Measurements from ENCODE around the gene RBCK1. TPM values are rescaled to one million over a fixed set of nuclear protein-coding genes. Genes with fewer than 3 reads are reported as not detected.
"Not testable (repeated sequence)": the region's sequence is repeated elsewhere in the genome, so short reads cannot be mapped to it uniquely, and the experiment has no call there.

RBCK1 gene
- polyA plus RNA-seq, 3 donors from 2014 or later, result 110 to 131 (median 126) TPM

DNA sequence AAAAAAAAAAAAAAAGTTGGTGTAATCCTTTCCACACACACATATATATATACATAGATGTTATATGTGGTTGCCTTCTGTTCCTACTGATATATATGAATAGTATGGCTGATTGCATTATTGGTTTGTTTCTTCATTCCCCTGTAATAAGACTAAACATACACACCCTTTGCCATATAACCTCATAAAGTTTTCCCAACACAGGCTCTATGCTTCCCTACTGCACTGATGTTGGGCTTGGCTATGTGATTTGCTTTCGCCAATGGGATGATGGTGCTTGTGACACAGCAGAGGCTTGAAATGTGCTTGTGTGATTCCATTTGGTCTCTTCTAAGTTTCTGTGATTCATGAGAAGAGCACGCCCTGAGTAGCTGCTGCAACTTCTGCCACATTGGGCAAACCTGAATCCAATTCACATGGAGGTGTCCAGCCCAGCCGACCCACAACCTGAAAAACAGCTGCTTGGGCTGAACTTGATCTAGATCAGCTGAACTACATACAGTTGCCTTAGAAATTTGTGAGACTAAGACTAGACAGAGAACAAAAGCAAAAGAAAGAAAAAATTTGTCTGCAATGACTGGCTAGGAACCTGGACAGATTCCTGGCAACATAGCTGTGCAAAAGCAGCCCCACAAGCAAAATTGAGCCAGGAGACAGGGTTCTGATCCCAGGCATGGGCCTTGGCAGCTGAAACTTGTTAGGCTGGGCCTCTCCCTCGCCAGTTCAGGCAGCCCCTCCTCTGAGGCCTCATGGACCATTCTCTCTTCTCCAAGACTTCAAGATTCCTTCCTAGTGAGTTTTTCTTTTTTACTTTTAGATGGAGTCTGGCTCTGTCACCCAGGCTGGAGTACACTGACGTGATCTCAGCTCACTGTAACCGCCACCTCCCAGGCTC lies 67.6 kb downstream of the RBCK1 start:
- peaks cover 0 to 2% (median 0%) of the 10 kb centered on the region in 6 donors for H3K9me3 Mint-ChIP-seq
- peaks cover 4 to 6% of the 10 kb centered on the region in 2 donors for H3K4me1 Mint-ChIP-seq
- no peak overlapping the region for H3K4me3 Mint-ChIP-seq
- peaks cover 0 to 2% (median 1%) of the 10 kb centered on the region in 3 donors for H3K27me3 Mint-ChIP-seq (ENCODE audit: low read depth in 3 of 3)
- no peak for DNase-seq
- H3K27ac Mint-ChIP-seq, result no peak overlapping the region
- H3K36me3 Mint-ChIP-seq, result peaks cover 0 to 11% (median 10%) of the 10 kb centered on the region in 3 donors

DNA sequence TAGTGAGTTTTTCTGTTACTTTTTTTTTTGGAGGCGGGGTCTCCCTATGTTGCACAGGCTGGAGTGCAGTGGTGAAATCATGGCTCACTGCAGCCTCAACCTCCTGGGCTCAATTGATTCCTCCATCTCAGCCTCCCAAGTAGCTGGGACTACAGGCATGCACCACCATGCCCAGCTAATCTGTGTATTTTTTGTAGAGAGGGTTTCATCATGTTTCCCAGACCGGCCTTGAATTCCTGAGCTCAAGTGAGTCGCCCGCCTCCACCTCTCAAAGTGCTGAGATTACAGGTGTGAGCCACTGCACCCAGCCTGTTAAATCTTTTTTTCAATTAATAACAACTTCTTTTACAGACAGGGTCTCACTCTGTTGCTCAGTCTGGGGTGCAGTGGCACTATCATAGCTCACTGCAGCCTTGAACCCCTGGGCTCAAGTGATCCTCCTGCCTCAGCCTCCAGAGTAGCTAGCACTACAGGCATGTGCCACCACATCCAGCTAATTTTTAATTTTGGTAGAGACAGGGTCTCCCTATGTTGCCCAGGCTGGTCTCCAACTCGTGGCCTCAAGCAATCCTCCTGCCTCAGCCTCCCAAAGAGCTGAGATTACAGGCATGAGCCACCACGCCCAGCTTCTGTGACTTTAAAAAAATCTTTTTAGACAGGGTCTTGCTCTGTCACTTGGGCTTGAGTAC lies 68.6 kb downstream of the RBCK1 start:
- H3K36me3 Mint-ChIP-seq, result peaks cover 0 to 13% (median 10%) of the 10 kb centered on the region in 3 donors
- H3K4me1 Mint-ChIP-seq; H3K9me3 Mint-ChIP-seq; H3K27ac Mint-ChIP-seq; DNase-seq; H3K27me3 Mint-ChIP-seq (ENCODE audit: low read depth in 3 of 3); H3K4me3 Mint-ChIP-seq: not testable (repeated sequence)

DNA sequence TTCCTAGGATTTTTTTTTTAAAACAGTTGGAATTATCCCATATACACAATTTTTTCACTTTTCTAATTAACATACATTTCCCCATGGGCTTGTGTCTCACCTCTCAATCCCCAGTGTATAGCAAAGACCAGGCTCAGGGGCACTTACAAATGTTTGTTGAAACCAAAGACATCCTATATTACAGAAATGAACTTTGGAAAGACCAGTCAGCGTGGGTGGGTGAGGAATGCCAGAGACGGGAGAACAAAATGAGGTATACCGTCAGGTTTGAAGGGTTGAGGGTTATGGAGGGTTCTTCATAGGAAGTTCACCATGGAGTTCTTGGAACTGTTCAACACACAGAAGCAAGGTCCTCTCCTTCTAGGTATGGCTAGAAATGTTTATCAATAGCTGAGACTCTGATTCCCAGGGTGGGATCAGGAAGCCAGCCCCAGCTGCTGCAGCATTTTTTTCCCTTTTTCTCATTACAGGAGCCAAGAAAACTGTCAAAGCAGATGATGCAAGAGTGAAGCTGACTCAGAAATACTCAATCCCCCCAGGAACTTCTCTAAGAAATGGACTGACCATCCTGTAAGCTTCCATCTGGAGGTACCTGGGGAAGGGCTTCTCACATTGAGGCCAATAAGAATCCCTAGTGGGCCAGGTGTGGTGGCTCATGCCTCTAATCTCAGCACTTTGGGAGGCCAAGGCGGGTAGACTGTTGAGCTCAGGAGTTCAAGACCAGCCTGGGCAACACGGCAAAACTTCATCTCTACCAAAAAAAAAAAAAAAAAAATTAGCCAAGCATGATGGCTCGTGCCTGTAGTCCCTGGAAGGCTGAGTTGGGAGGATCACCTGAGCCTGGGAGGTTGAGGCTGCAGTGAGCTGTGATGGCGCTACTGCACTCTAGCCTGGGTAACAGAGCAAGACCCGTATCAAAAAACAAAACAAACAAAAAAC lies 70.2 kb downstream of the RBCK1 start:
- H3K27me3 Mint-ChIP-seq (ENCODE audit: low read depth in 3 of 3), result peaks cover 0 to 4% (median 1%) of the 10 kb centered on the region in 3 donors
- H3K27ac Mint-ChIP-seq, result no peak overlapping the region
- H3K4me3 Mint-ChIP-seq, result no peak overlapping the region
- peaks cover 4 to 6% of the 10 kb centered on the region in 2 donors for H3K4me1 Mint-ChIP-seq
- DNase-seq, result no peak
- peaks cover 9 to 26% (median 19%) of the 10 kb centered on the region in 3 donors for H3K36me3 Mint-ChIP-seq
- H3K9me3 Mint-ChIP-seq, result no peaks in the 10 kb centered on the region

DNA sequence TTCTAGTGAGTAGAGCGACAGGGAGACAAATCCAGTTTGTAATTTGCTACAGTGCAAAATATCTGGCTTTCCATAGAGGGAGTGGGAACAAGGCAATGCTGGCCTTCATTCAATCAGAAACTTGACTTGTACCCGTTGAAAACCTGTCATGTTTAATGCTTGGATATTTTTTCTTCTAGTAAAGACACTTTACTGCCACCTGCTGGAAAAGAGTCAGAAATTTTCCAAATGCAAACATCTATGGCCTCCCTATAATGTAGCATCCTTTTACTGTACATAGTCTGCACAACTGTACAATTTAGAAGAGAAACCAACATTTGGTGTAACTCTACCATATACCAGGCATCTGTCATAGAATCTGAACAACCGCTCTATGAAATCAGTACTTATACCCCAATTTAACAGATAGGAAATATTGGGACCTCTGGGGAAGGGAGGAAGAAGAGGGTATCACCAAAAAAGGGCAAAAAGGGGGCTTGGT lies 70.9 kb downstream of the RBCK1 start:
- Mint-ChIP-seq H3K9me3 (no peaks in the 10 kb centered on the region), H3K4me1 (peaks cover 4 to 6% of the 10 kb centered on the region in 2 donors), H3K27me3 (ENCODE audit: low read depth in 3 of 3) (peaks cover 0 to 2% (median 1%) of the 10 kb centered on the region in 3 donors), H3K36me3 (peaks cover 12 to 31% (median 16%) of the 10 kb centered on the region in 3 donors), H3K4me3 (no peak overlapping the region), H3K27ac (peak overlapping the region in 3 of 6 donors; percentile 5 to 79 (median 49))
- DNase-seq, result peak; percentile 58 to 66 (median 62)

DNA sequence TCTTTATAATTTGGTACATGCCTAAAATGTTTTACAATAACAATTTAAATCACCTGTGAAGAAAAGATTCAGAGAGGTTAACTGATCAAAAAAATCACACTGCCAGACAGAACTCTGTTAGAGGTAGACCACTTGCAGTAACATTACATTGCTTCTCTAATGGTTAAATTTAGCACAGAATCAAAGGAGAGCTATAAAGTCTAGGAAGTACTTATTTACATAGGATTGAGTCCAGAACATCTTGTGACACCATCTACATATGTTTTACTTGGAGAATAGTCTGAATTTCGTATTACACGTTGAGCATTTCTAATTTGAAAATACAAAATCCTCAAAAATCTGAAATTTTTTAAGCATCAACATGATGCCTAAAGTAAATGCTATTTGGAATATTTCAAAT lies 71.4 kb downstream of the RBCK1 start:
- Mint-ChIP-seq H3K4me3 (no peak overlapping the region), H3K27ac (no peak overlapping the region), H3K36me3 (peaks cover 12 to 36% (median 20%) of the 10 kb centered on the region in 3 donors), H3K27me3 (ENCODE audit: low read depth in 3 of 3) (peaks cover 0 to 2% (median 1%) of the 10 kb centered on the region in 3 donors), H3K9me3 (no peaks in the 10 kb centered on the region), H3K4me1 (peaks cover 4 to 6% of the 10 kb centered on the region in 2 donors)
- no peak for DNase-seq

DNA sequence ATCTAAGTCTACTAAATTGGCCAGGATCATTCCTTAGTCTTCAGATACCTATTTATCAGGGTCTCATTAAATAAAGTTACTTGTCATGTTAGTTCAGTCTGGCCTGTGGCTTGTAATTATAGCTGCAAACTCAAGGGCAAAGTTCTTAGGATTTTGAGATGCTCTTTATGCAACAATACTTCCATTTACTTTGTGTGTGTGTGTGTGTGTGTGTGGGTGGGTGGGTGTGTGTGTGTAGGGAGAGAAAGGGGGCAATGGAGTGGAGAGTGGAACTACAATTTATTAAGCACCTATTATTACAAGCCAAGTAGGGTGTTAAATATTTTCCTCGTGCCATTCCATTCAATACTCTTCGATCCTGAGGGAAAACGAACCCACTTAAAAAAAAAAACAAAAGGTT lies 71.9 kb downstream of the RBCK1 start:
- H3K4me3 Mint-ChIP-seq, result no peak overlapping the region
- DNase-seq, result no peak
- H3K27ac Mint-ChIP-seq, result peak overlapping the region in 1 of 6 donors; percentile 11
- peaks cover 0 to 2% (median 1%) of the 10 kb centered on the region in 3 donors for H3K27me3 Mint-ChIP-seq (ENCODE audit: low read depth in 3 of 3)
- H3K4me1 Mint-ChIP-seq, result peaks cover 4 to 6% of the 10 kb centered on the region in 2 donors
- H3K36me3 Mint-ChIP-seq, result peaks cover 12 to 35% (median 23%) of the 10 kb centered on the region in 3 donors
- no peaks in the 10 kb centered on the region for H3K9me3 Mint-ChIP-seq

DNA sequence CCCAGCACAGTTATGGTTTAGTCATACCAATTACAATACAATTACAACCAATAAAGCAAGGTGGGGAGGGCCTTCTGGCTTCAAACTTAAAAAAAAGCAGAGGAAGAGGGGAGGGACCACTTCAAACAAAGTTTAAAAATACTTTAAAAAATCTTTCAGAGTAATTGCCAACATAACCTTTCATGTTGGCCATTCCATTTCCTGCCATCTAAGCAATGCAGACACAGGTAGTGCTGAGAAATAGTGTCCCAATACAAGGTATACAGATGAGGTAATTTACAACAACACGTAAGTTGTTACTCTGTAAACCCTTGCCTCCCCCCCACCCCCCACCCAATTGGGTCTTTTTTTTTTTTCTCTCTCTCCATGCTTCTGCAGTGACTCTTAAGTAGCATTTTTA lies 73.1 kb downstream of the RBCK1 start:
- peaks cover 12 to 40% (median 20%) of the 10 kb centered on the region in 3 donors for H3K36me3 Mint-ChIP-seq
- no peak overlapping the region for H3K4me3 Mint-ChIP-seq
- no peak overlapping the region for H3K27ac Mint-ChIP-seq
- DNase-seq, result no peak
- peaks cover 0 to 2% (median under 1%) of the 10 kb centered on the region in 3 donors for H3K27me3 Mint-ChIP-seq (ENCODE audit: low read depth in 3 of 3)
- H3K9me3 Mint-ChIP-seq, result no peaks in the 10 kb centered on the region
- peaks cover 4 to 6% of the 10 kb centered on the region in 2 donors for H3K4me1 Mint-ChIP-seq

Other genes starting within 250 kb of the RBCK1 start
- gene DEFB128, start 218.6 kb upstream of the RBCK1 start, polyA plus RNA-seq, result not detected
- gene DEFB129, start 181.0 kb upstream of the RBCK1 start, polyA plus RNA-seq, result not detected
- not detected for gene DEFB132, start 150.6 kb upstream of the RBCK1 start, polyA plus RNA-seq
- under 1 TPM; 0.23 to 0.50 (median 0.32) TPM for gene C20orf96, start 117.5 kb upstream of the RBCK1 start, polyA plus RNA-seq
- gene ZCCHC3, start 110.7 kb upstream of the RBCK1 start, polyA plus RNA-seq, result 10 to 100 TPM in 1 of 3 donors, 1 to 10 TPM in 2; 2.1 to 14.0 (median 6.1) TPM
- gene SOX12, start 82.7 kb upstream of the RBCK1 start, polyA plus RNA-seq, result under 1 TPM; 0.08 to 0.27 (median 0.21) TPM
- gene NRSN2, start 61.2 kb upstream of the RBCK1 start, polyA plus RNA-seq, result 1 to 10 TPM; 6.7 to 8.9 (median 7.1) TPM
- gene TRIB3, start 27.5 kb upstream of the RBCK1 start, polyA plus RNA-seq, result 10 to 100 TPM; 17.0 to 27.6 (median 25.0) TPM
- 10 to 100 TPM; 19.4 to 38.3 (median 33.2) TPM for gene TBC1D20, start 54.2 kb downstream of the RBCK1 start, polyA plus RNA-seq
- gene CSNK2A1, start 135.5 kb downstream of the RBCK1 start, polyA plus RNA-seq, result 10 to 100 TPM; 39.9 to 65.9 (median 60.1) TPM
- not detected for gene TCF15, start 202.0 kb downstream of the RBCK1 start, polyA plus RNA-seq
- gene SRXN1, start 244.9 kb downstream of the RBCK1 start, polyA plus RNA-seq, result 10 to 100 TPM; 23.1 to 44.6 (median 31.0) TPM